ENCODE measurements around the gene MCU. TPM values are rescaled to one million over a fixed set of nuclear protein-coding genes. Genes with fewer than 3 reads are reported as not detected.

Gene MCU
- total RNA-seq, 6 experiments from 2014 or later = 6.2 to 14.6 (median 10.4) TPM

DNA sequence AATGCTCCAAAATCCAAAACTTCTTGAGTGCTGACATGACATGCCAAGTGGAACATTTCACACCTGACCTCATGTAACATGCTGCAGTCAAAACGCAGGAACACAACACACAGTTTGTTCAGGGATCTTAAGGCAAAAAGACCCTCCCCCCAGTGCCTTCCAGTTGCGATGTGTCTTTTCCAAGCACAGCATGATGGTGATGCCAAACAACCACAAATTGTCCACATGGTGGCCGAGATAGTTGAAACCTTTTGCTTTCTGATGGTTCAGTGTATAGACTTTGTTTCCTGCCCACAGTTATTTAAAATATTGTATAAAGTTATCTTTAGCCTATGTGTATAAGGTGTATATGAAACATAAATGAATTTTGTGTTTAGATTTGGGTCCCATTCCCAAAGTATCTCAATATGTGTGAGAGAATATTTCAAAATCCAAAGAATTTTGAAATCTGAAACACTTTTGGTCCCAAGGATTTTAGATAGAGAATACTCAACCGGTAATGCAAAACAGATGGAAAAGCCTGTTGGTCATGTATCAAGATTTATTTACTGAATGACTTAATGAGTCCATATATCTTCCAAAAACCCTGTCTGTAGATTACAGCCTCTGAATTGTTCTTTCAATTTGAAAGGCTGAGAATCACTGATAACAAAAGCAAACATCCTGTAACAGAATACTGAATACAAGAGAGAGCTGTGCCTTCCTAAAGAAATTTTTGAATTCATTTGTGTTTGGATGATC is 108.2 kb downstream of the MCU start:
- Histone ChIP-seq H3K27ac (no peak overlapping the region), H3K27me3 (no peaks in the 10 kb centered on the region), H3K36me3 (no peaks in the 10 kb centered on the region), H3K4me3 (no peak overlapping the region), H3K9me3 (no peaks in the 10 kb centered on the region), H3K4me1 (no peaks in the 10 kb centered on the region)
- DNase-seq = no peak
- WGBS (ENCODE audit: insufficient coverage, low coverage, low lambda C conversion rate, missing lambda C conversion rate) = 92% methylated on average over 3 of the region's 4 CpGs
- intact Hi-C loops (cut with DNase I) = no loop called here
- TF ChIP-seq, protein P1, sequence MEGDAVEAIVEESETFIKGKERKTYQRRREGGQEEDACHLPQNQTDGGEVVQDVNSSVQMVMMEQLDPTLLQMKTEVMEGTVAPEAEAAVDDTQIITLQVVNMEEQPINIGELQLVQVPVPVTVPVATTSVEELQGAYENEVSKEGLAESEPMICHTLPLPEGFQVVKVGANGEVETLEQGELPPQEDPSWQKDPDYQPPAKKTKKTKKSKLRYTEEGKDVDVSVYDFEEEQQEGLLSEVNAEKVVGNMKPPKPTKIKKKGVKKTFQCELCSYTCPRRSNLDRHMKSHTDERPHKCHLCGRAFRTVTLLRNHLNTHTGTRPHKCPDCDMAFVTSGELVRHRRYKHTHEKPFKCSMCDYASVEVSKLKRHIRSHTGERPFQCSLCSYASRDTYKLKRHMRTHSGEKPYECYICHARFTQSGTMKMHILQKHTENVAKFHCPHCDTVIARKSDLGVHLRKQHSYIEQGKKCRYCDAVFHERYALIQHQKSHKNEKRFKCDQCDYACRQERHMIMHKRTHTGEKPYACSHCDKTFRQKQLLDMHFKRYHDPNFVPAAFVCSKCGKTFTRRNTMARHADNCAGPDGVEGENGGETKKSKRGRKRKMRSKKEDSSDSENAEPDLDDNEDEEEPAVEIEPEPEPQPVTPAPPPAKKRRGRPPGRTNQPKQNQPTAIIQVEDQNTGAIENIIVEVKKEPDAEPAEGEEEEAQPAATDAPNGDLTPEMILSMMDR (IDR thresholded peaks at IDR 0.05) = no peak
- no peak for TF ChIP-seq POLR2A (IDR thresholded peaks at IDR 0.05)
- peak in 2 of 4 donors; percentile 37 to 65 for ATAC-seq

DNA sequence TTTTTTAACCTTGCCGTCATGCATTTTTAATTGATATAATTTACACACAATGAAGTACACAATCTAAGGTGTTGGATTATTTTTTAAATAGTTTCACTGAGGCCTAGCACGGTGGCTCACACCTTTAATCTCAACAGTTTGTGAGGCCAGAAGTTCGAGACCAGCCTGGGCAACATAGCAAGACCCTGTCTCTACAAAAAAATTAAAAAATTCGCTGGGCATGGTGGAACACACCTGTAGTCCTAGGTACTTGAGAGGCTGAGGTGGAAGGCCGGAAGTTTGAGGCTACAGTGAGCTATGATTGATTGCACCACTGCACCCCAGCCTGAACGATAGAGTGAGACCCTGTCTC is 108.8 kb downstream of the MCU start:
- TF ChIP-seq, protein P1 (IDR thresholded peaks at IDR 0.05) = no peak
- no peak for TF ChIP-seq POLR2A (IDR thresholded peaks at IDR 0.05)
- ATAC-seq = no peak
- H3K9me3 ChIP-seq = no peaks in the 10 kb centered on the region
- WGBS (ENCODE audit: insufficient coverage, low coverage, low lambda C conversion rate, missing lambda C conversion rate) = 84% methylated on average over 6 of the region's 6 CpGs
- H3K4me1 ChIP-seq = no peaks in the 10 kb centered on the region
- no peak overlapping the region for H3K4me3 ChIP-seq
- no peaks in the 10 kb centered on the region for H3K27me3 ChIP-seq
- H3K36me3 ChIP-seq = no peaks in the 10 kb centered on the region
- no peak overlapping the region for H3K27ac ChIP-seq
- intact Hi-C loops (cut with DNase I) = no loop called here
- no peak for DNase-seq

DNA sequence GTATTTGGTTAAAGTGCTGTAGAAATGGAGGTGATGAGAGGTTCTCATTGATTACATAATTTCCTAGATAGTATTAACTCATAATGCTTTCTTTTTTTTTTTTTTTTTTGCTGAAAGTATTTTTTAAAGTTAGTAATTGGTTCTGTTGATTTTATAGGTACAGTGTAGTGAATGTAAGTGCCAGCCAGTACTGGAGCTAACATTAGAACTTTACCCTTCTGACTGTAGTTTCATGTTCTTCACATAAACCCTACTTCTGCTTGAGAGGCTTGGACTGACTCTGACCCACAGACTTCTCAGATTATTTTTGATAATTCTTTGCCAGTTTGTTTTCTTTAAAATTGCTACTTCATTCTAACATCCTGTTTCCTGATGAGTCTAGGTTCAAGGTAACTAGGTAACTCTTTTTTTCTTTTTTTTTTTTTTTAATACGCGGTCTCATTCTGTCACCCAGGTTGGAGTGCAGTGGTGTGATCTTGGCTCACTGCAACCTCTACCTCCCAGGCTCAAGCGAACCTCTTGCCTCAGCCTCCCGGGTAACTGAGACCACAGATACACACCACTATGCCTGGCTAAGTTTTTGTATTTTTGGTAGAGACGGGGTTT is 109.4 kb downstream of the MCU start:
- Histone ChIP-seq H3K4me3 (no peak overlapping the region), H3K36me3 (no peaks in the 10 kb centered on the region), H3K9me3 (no peaks in the 10 kb centered on the region), H3K27ac (no peak overlapping the region), H3K27me3 (no peaks in the 10 kb centered on the region), H3K4me1 (no peaks in the 10 kb centered on the region)
- ATAC-seq = no peak
- WGBS (ENCODE audit: insufficient coverage, low coverage, low lambda C conversion rate, missing lambda C conversion rate) = 61% methylated on average over 4 of the region's 5 CpGs
- TF ChIP-seq POLR2A (IDR thresholded peaks at IDR 0.05) = no peak
- TF ChIP-seq, protein P1 (IDR thresholded peaks at IDR 0.05) = no peak
- DNase-seq = no peak
- intact Hi-C loops (cut with DNase I) = no loop called here

DNA sequence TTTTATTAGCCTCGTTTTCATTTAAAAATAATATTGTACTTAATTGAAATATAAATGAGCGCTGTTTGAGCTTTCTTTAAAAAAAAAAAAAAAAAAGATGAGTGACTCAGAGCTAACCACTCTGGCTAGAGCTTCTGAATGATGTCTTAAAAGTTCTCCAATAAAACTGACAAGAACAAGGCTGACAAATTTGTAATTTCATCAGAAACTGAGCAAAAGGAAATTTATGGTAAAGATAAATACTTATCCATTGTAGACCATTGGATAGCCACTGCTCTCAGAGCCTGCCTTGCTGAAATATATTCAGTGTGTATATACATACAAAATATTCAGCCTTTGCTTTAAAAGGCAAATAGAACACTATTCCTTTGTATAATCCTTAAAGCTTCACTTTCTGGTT is 110.4 kb downstream of the MCU start:
- no peak for TF ChIP-seq POLR2A (IDR thresholded peaks at IDR 0.05)
- TF ChIP-seq, protein P1 (IDR thresholded peaks at IDR 0.05) = no peak
- Histone ChIP-seq H3K36me3 (no peaks in the 10 kb centered on the region), H3K9me3 (no peaks in the 10 kb centered on the region), H3K27me3 (no peaks in the 10 kb centered on the region), H3K4me3 (no peak overlapping the region), H3K27ac (no peak overlapping the region), H3K4me1 (no peaks in the 10 kb centered on the region)
- intact Hi-C loops (cut with DNase I) = no loop called here
- ATAC-seq = no peak
- DNase-seq = no peak
- 74% methylated on average over 2 of the region's 2 CpGs for WGBS (ENCODE audit: insufficient coverage, low coverage, low lambda C conversion rate, missing lambda C conversion rate)
